DLD1 (cell line): ENCODE measurements around the gene CEP152.

ENCODE experiments used
- in situ Hi-C: cut with HindIII; loops from 2 replicates; pipeline ENCODE4 v1.10.0; 2017; ENCODE audit warnings: low sequenced_read_pairs

The CEP152 gene

GRCh38 chr15:48710952-48711495 is 99.8 kb downstream of the CEP152 start:
- in situ Hi-C loops, result no loop called here

DNA sequence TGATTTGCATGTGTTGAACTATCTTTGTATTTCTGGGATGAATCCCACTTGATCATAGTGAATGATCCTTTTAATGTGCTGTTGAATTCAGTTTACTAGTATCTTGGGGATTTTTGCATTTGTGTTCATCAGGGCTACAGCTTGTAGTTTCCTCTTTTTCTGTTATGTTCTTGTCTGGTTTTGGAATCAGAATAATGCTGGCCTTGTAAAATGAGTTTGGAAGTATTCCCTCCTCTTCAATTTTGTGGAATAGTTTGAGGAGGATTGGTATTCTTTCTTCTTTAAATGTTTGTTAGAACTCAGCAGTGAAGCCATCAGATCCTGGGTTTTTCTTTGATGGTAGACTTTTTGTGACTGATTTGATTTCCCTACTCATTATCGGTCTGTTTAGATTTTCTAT is 102.2 kb downstream of the CEP152 start:
- in situ Hi-C loops, result no loop called here

DNA sequence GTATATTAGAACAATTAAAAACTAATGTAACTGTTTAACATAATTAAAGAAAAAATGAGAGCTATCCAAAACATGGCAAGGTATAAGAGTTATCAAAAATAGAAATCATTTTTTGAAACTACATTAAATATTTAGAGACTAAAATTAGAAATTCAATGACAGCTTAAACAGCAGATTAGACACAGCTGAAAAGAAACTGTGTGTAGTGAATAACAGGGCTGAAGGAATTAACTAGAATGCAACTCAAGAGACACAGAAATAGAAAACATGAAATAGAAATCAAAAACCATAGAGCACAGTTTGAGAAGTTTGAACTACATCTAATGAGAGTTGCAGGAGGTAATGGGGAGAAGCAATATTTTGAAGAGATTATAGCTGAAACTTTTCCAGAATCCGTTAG is 105.5 kb downstream of the CEP152 start:
- in situ Hi-C loops, result no loop called here

GRCh38 chr15:48703544-48703943 is 107.3 kb downstream of the CEP152 start:
- in situ Hi-C loops, result no loop called here

- in situ Hi-C loops, result no loop called here
Observed at GRCh38 chr15:48702569-48703236, 108.2 kb downstream of the CEP152 start.

GRCh38 chr15:48696627-48697312 is 114.1 kb downstream of the CEP152 start:
- in situ Hi-C loops, result no loop called here

GRCh38 chr15:48695827-48696573 is 114.9 kb downstream of the CEP152 start:
- in situ Hi-C loops, result no loop called here

GRCh38 chr15:48695088-48695826 is 115.6 kb downstream of the CEP152 start:
- in situ Hi-C loops, result no loop called here

DNA sequence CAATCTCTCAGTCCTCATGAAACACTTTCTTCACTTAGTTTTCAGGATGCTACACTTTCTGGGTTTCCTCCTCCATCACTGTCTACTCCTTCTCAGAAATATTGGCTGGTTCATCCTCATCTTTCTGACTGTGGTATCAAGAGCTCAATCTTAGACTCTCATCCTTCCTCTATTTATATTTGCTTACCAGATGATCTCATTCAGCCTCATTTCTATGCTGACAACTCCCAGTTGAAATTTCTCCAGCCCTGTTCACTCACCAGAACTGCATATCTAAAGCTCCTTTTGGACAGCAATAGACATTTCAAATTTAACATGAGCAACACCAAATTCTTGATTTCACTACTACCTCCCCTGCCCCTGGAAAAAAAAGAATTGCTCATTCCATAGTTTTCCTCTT is 117.4 kb downstream of the CEP152 start:
- in situ Hi-C loops, result no loop called here

DNA sequence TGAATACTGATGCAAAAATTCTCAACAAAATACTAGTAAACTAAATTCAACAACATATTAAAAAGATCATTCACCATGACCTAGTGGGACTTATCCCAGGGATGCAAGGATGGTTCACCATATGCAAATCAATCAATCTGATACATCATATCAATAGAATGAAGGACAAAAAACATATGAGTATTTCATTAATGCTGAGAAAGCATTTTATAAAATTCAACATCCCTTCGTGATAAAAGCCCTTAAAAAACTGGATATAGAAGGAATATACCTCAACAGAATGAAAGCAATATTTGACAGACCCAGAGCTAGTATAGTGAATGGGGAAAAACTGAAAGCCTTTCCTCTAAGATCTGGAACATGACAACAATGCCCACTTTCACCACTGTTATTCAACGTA is 122.4 kb downstream of the CEP152 start:
- in situ Hi-C loops, result no loop called here
